ENCODE results near the gene GPR146. TPM values are rescaled to one million over a fixed set of nuclear protein-coding genes. Genes with fewer than 3 reads are reported as not detected.

The GPR146 gene
- total RNA-seq, 1 donor from 2014 or later, result 1.9 TPM

DNA sequence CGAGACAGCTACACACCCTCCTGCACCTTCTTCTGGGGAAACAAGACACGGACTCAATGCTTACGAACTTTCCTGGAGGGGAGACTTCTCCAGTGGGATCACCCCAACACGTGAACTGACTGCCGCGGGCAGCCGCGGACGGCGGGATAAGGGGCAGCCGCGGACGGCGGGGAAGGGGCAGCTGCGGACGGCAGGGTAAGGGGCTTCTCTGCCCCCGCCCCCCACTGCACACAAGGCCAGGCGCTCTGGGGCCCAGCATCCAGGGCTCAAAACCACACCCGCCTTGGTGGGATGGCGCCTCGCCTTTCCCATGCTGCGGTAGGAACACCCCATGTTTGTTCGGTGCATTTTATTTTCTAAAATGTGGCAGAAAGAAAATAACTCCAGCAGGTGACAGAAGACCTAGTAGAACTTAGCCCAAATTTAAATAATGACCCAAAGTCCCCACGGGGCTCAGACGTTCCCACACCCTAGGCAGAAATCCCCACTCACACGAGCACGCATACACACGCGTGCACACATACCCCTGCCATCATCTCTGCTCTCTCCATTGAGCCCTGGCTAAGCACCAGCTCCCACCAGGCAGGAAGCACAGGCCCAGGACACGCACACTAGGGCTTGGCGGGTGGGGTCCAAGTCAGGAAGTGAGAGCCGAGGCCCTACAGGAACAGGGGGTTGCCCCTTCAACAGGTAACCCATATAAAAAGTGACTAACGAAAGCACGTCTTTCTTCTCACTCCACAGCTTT, 26.6 kb upstream of the GPR146 start:
- no peak for TF ChIP-seq CTCF (IDR thresholded peaks at IDR 0.05; ENCODE audit: unreplicated experiment)
- H3K27ac Mint-ChIP-seq, result no peak overlapping the region
- H3K27me3 Mint-ChIP-seq, result no peaks in the 10 kb centered on the region
- no peaks in the 10 kb centered on the region for H3K9me3 Mint-ChIP-seq (ENCODE audit: low read depth)
- no peak overlapping the region for H3K4me3 Mint-ChIP-seq (ENCODE audit: low read depth)
- H3K36me3 Mint-ChIP-seq (ENCODE audit: insufficient read depth), result peaks cover 16% of the 10 kb centered on the region
- peaks cover 5% of the 10 kb centered on the region for H3K4me1 Mint-ChIP-seq (ENCODE audit: low read depth)
- no peak for DNase-seq (ENCODE audit: low spot score, unreplicated experiment)

GRCh38 chr7:1018334-1018695, 26.0 kb upstream of the GPR146 start:
- no peaks in the 10 kb centered on the region for H3K9me3 Mint-ChIP-seq (ENCODE audit: low read depth)
- DNase-seq (ENCODE audit: low spot score, unreplicated experiment), result no peak
- H3K27ac Mint-ChIP-seq, result no peak overlapping the region
- TF ChIP-seq CTCF (IDR thresholded peaks at IDR 0.05; ENCODE audit: unreplicated experiment), result no peak
- peaks cover 16% of the 10 kb centered on the region for H3K36me3 Mint-ChIP-seq (ENCODE audit: insufficient read depth)
- peaks cover 5% of the 10 kb centered on the region for H3K4me1 Mint-ChIP-seq (ENCODE audit: low read depth)
- H3K27me3 Mint-ChIP-seq, result no peaks in the 10 kb centered on the region
- H3K4me3 Mint-ChIP-seq (ENCODE audit: low read depth), result no peak overlapping the region

- Mint-ChIP-seq H3K27ac (no peak overlapping the region), H3K27me3 (no peaks in the 10 kb centered on the region), H3K4me1 (ENCODE audit: low read depth) (peaks cover 2% of the 10 kb centered on the region)
Measured at GRCh38 chr7:1019255-1019785, 25.0 kb upstream of the GPR146 start.

GRCh38 chr7:1019789-1020610, 24.3 kb upstream of the GPR146 start:
- no peak for DNase-seq (ENCODE audit: low spot score, unreplicated experiment)
- no peak for TF ChIP-seq CTCF (IDR thresholded peaks at IDR 0.05; ENCODE audit: unreplicated experiment)
- no peaks in the 10 kb centered on the region for H3K27me3 Mint-ChIP-seq
- peaks cover 16% of the 10 kb centered on the region for H3K36me3 Mint-ChIP-seq (ENCODE audit: insufficient read depth)
- H3K4me3 Mint-ChIP-seq (ENCODE audit: low read depth), result no peak overlapping the region
- H3K27ac Mint-ChIP-seq, result no peak overlapping the region
- H3K4me1 Mint-ChIP-seq (ENCODE audit: low read depth), result peaks cover 2% of the 10 kb centered on the region
- no peaks in the 10 kb centered on the region for H3K9me3 Mint-ChIP-seq (ENCODE audit: low read depth)

More at GRCh38 chr7:1019255-1019785, 25.0 kb upstream of the GPR146 start:
- Mint-ChIP-seq H3K36me3 (ENCODE audit: insufficient read depth) (peaks cover 16% of the 10 kb centered on the region), H3K4me3 (ENCODE audit: low read depth) (no peak overlapping the region), H3K9me3 (ENCODE audit: low read depth) (no peaks in the 10 kb centered on the region)
- no peak for TF ChIP-seq CTCF (IDR thresholded peaks at IDR 0.05; ENCODE audit: unreplicated experiment)
- DNase-seq (ENCODE audit: low spot score, unreplicated experiment), result no peak

- peaks cover under 1% of the 10 kb centered on the region for H3K4me1 Mint-ChIP-seq (ENCODE audit: low read depth)
- no peak for DNase-seq (ENCODE audit: low spot score, unreplicated experiment)
Measured at GRCh38 chr7:1020849-1021251, 23.5 kb upstream of the GPR146 start.

More at GRCh38 chr7:1020849-1021251, 23.5 kb upstream of the GPR146 start:
- Mint-ChIP-seq H3K27ac (no peak overlapping the region), H3K4me3 (ENCODE audit: low read depth) (no peak overlapping the region), H3K36me3 (ENCODE audit: insufficient read depth) (peaks cover 16% of the 10 kb centered on the region), H3K27me3 (no peaks in the 10 kb centered on the region), H3K9me3 (ENCODE audit: low read depth) (no peaks in the 10 kb centered on the region)
- no peak for TF ChIP-seq CTCF (IDR thresholded peaks at IDR 0.05; ENCODE audit: unreplicated experiment)
